H1 (cell line): ENCODE data around the gene SCARF1. TPM values are rescaled to one million over a fixed set of nuclear protein-coding genes. Genes with fewer than 3 reads are reported as not detected.
A peak's percentile ranks its signal among the peaks of the same experiment; 100 is the strongest.

ENCODE experiments used
- CTCF ChIA-PET: fragments of 300-600 bp; sonication (Branson Sonifier 250); formaldehyde crosslinking; loops from one replicate; lab custom pipeline; 2021; ENCODE audit not compliant: partially characterized antibody; lab: Charles Lee
- POLR2A ChIA-PET: fragments of 300-600 bp; sonication (Branson Sonifier 250); formaldehyde crosslinking; loops from one replicate; lab custom pipeline; 2021; ENCODE audit warnings: inconsistent platforms; ENCODE audit not compliant: partially characterized antibody; lab: Charles Lee
- DNase-seq, 2 experiments: peaks; one replicate each; pipeline versions ENCODE4 v3.0.0 to v3.0.0-alpha.2; 2010 to 2022; ENCODE audit warnings: low spot score in 2 of 2, low read depth in 1 of 2, mixed read lengths in 1 of 2
- FAIRE-seq: peaks from 2 replicates; lab custom pipeline; 2011; peaks lifted over from hg19 to GRCh38; lab: Jason Lieb, UNC
- H2AFZ ChIP-seq: 2 replicates; pipeline ENCODE4 v1.8.1; 2012; ENCODE audit warnings: low read length, inconsistent platforms
- H2AK5ac ChIP-seq: 2 replicates; pipeline ENCODE4 v1.6.1; 2013; ENCODE audit warnings: low read depth, low read length
- H2BK120ac ChIP-seq: replicated peaks from 2 replicates; pipeline ENCODE3; 2013; ENCODE audit warnings: low read depth, low read length, inconsistent platforms
- H2BK12ac ChIP-seq: 2 replicates; pipeline ENCODE4 v1.6.1; 2013; ENCODE audit warnings: low read depth, low read length
- H2BK15ac ChIP-seq: 2 replicates; pipeline ENCODE4 v1.6.1; 2013; ENCODE audit warnings: low read length
- H2BK20ac ChIP-seq: 2 replicates; pipeline ENCODE4 v1.6.1; 2013; ENCODE audit warnings: low read length
- H2BK5ac ChIP-seq: 2 replicates; pipeline ENCODE4 v1.6.1; 2013; ENCODE audit warnings: low read depth, low read length
- H3K14ac ChIP-seq: 2 replicates; pipeline ENCODE4 v1.6.1; 2013; ENCODE audit warnings: inconsistent platforms; ENCODE audit not compliant: insufficient read length
- H3K18ac ChIP-seq: 2 replicates; pipeline ENCODE4 v1.6.1; 2013; ENCODE audit warnings: low read length; ENCODE audit errors: extremely low read depth
- H3K23ac ChIP-seq: 2 replicates; pipeline ENCODE4 v1.6.1; 2013; ENCODE audit warnings: inconsistent platforms; ENCODE audit not compliant: insufficient read length
- H3K23me2 ChIP-seq: 2 replicates; pipeline ENCODE4 v1.6.1; 2013; ENCODE audit warnings: low read depth, low read length
- H3K27ac ChIP-seq: 2 replicates; pipeline ENCODE4 v1.6.1; 2011; ENCODE audit warnings: low read depth, low read length, inconsistent platforms
- H3K27me3 ChIP-seq, 4 experiments: replicated peaks in 1 of 4; 1 replicate in 1 of 4; 2 replicates in 3 of 4; pipeline versions ENCODE4 v1.6.1 to v1.8.1; 2011 to 2013; ENCODE audit warnings: low read length in 3 of 4, mild to moderate bottlenecking in 3 of 4, inconsistent platforms in 2 of 4, mixed read lengths in 2 of 4, moderate library complexity in 1 of 4; ENCODE audit not compliant: control insufficient read depth in 3 of 4, insufficient read depth in 3 of 4; ENCODE audit errors: extremely low read depth in 1 of 4
- H3K36me3 ChIP-seq, 4 experiments: 2 replicates each; pipeline versions ENCODE4 v1.6.1 to v1.8.1; 2011 to 2013; ENCODE audit warnings: mild to moderate bottlenecking in 4 of 4, low read length in 3 of 4, moderate library complexity in 2 of 4, control low read depth in 1 of 4, inconsistent platforms in 1 of 4; ENCODE audit not compliant: insufficient read depth in 4 of 4, control insufficient read depth in 2 of 4
- H3K4ac ChIP-seq: replicated peaks from 2 replicates; pipeline ENCODE3; 2013; ENCODE audit warnings: low read length, low read depth, mixed read lengths, inconsistent platforms; ENCODE audit not compliant: insufficient read length
- H3K4me1 ChIP-seq, 4 experiments: replicated peaks in 1 of 4; 1 replicate in 1 of 4; 2 replicates in 3 of 4; pipeline versions ENCODE4 v1.6.1 to v1.8.1; 2011 to 2013; ENCODE audit warnings: low read length in 3 of 4, inconsistent platforms in 2 of 4, mixed read lengths in 1 of 4; ENCODE audit not compliant: insufficient read depth in 4 of 4, control insufficient read depth in 3 of 4
- H3K4me2 ChIP-seq, 2 experiments: 2 replicates each; pipeline versions ENCODE4 v1.6.1 to v1.8.1; 2011 to 2013; ENCODE audit warnings: low read depth in 2 of 2, low read length in 2 of 2, control low read depth in 1 of 2, inconsistent platforms in 1 of 2, mild to moderate bottlenecking in 1 of 2; ENCODE audit not compliant: insufficient read depth in 1 of 2
- H3K4me3 ChIP-seq, 4 experiments: fragments of 200-600, 300-600 bp in 1 of 4; sonication (generic), shearing (Covaris generic), sonication (Bioruptor Twin) in 1 of 4; 2 replicates each; pipeline versions ENCODE4 v1.5.1 to v1.8.1; 2011 to 2016; ENCODE audit warnings: low read length in 4 of 4, low read depth in 3 of 4, control low read depth in 2 of 4, inconsistent platforms in 2 of 4, mild to moderate bottlenecking in 2 of 4, mixed read lengths in 1 of 4, moderate library complexity in 1 of 4; ENCODE audit not compliant: insufficient read depth in 2 of 4; ENCODE audit errors: extremely low read depth in 1 of 4
- H3K56ac ChIP-seq: replicated peaks from 2 replicates; pipeline ENCODE3; 2013; ENCODE audit warnings: low read depth, mild to moderate bottlenecking, mixed read lengths, low read length, inconsistent platforms; ENCODE audit not compliant: insufficient read length
- H3K79me1 ChIP-seq: 2 replicates; pipeline ENCODE4 v1.6.1; 2013; ENCODE audit warnings: low read depth, low read length, control low read depth
- H3K79me2 ChIP-seq, 2 experiments: 2 replicates each; pipeline versions ENCODE4 v1.6.1 to v1.8.1; 2012 to 2013; ENCODE audit warnings: low read length in 2 of 2, mild to moderate bottlenecking in 2 of 2, inconsistent platforms in 1 of 2; ENCODE audit not compliant: insufficient read depth in 2 of 2, control insufficient read depth in 1 of 2
- H3K9ac ChIP-seq, 4 experiments: replicated peaks in 1 of 4; 1 replicate in 1 of 4; 2 replicates in 3 of 4; pipeline versions ENCODE4 v1.6.1 to v1.8.1; 2011 to 2013; ENCODE audit warnings: low read depth in 3 of 4, low read length in 3 of 4, control low read depth in 2 of 4, mild to moderate bottlenecking in 2 of 4, moderate library complexity in 2 of 4, inconsistent platforms in 1 of 4; ENCODE audit errors: extremely low read depth in 1 of 4
- H3K9me3 ChIP-seq, 2 experiments: 2 replicates each; pipeline versions ENCODE4 v1.6.1 to v1.8.1; 2012 to 2013; ENCODE audit warnings: mild to moderate bottlenecking in 2 of 2, moderate library complexity in 2 of 2, control low read depth in 1 of 2, inconsistent platforms in 1 of 2, low read depth in 1 of 2, low read length in 1 of 2, mixed read lengths in 1 of 2; ENCODE audit not compliant: insufficient read depth in 2 of 2
- H4K20me1 ChIP-seq, 2 experiments: replicated peaks in 1 of 2; 2 replicates each; pipeline versions ENCODE3 to v1.8.1; 2011 to 2013; ENCODE audit warnings: inconsistent platforms in 2 of 2, low read length in 2 of 2, mild to moderate bottlenecking in 1 of 2; ENCODE audit not compliant: insufficient read depth in 2 of 2, control insufficient read depth in 1 of 2
- H4K5ac ChIP-seq: 2 replicates; pipeline ENCODE4 v1.6.1; 2013; ENCODE audit warnings: low read length, low read depth, mixed read lengths, inconsistent platforms; ENCODE audit not compliant: insufficient read length
- H4K8ac ChIP-seq: 2 replicates; pipeline ENCODE4 v1.8.0; 2013; ENCODE audit warnings: mild to moderate bottlenecking, moderate library complexity, low read length, inconsistent platforms; ENCODE audit not compliant: insufficient read depth; ENCODE audit errors: extremely low read depth
- H4K91ac ChIP-seq: replicated peaks from 2 replicates; pipeline ENCODE3; 2013; ENCODE audit warnings: low read length, mixed read lengths, inconsistent platforms; ENCODE audit not compliant: insufficient read length
- JUND ChIP-seq: IDR thresholded peaks from 2 replicates; pipeline ENCODE4 v1.6.1; 2011; ENCODE audit warnings: mild to moderate bottlenecking, improper control_type of control experiment, low read length
- TEAD4 ChIP-seq: IDR thresholded peaks from 2 replicates; pipeline ENCODE4 v1.6.1; 2012; ENCODE audit warnings: low read depth, low read length, inconsistent platforms, mixed read lengths
- WGBS, 2 experiments: shearing (Covaris generic) in 1 of 2; methylation state at CpG; one replicate each; pipeline versions ENCODE4 v1.1.6 to v1.1.7; 2013 to 2015; ENCODE audit warnings: low lambda C conversion rate in 2 of 2, mixed read lengths in 2 of 2, inconsistent platforms in 1 of 2, low coverage in 1 of 2, missing lambda C conversion rate in 1 of 2; ENCODE audit not compliant: insufficient replicate concordance in 2 of 2, insufficient coverage in 1 of 2, insufficient read length in 1 of 2; ENCODE audit errors: extremely low coverage in 1 of 2, missing lambda C conversion rate in 1 of 2; 5-methylcytosine and 5-hydroxymethylcytosine counted together
- polyA plus RNA-seq, 7 experiments: library from polyadenylated mRNA; depleted of rRNA in 3 of 7; stranded (reverse) in 5 of 7; unstranded in 2 of 7; fragments of >200 nt in 5 of 7; fragments of 200-250 nt in 2 of 7; gene quantifications; 1 replicate in 5 of 7; 2 replicates in 1 of 7; 4 replicates in 1 of 7; pipeline versions ENCODE4 v1.2.1 to v1.2.3, GENCODE V29; 2011 to 2013; ENCODE audit warnings: missing spikeins in 2 of 7, mixed read lengths in 2 of 7
- total RNA-seq: library from RNA; stranded (reverse); fragmentation: NEBNext Ultra II Directional; extraction: Animal tissue kit (Norgen Biotek cat#: 25700); gene quantifications from 2 replicates; pipeline ENCODE4 v1.2.1, GENCODE V29; 2021

SCARF1 gene
- total and polyA plus RNA-seq, 2 of the 8 experiments (the other 6 are each of a cell fraction or from before 2014, with no cell fraction given) = 1.1 to 1.6 TPM

DNA sequence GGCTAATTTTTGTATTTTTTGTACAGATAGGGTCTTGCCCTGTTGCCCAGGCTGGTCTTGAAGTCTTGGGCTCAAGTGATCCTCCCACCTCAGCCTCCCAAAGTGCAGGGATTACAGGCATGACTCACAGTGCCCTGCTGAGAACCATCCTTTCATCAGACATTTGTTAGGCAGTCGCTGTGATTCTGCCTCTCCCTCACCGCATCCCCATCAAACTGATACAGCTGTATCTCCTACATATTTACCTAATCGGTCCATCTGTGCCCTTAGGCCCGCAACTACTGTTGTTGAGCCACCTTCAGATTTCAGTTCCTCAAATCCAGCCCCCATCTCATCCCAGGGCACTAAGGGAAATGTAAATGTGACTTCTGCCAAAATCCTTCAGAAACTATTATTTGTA, 14.9 kb downstream of the SCARF1 start:
- 76% methylated on average over 4 of the region's 4 CpGs; no CpG with 5 or more reads in 1 of the 2 experiments for WGBS, 2 experiments
- no peaks in the 10 kb centered on the region for H3K36me3 ChIP-seq
- no peak for FAIRE-seq

More for the DNA sequence above, 14.9 kb downstream of the SCARF1 start:
- Histone ChIP-seq H3K14ac (no peak overlapping the region), H3K4ac (no peak overlapping the region), H3K56ac (no peak overlapping the region), H3K9me3 (no peaks in the 10 kb centered on the region), H2BK12ac (no peak overlapping the region), H3K23ac (no peak overlapping the region), H2BK15ac (no peak overlapping the region), H3K27me3 (peaks cover 0 to 13% (median 5%) of the 10 kb centered on the region in 4 experiments; a peak in 5 of 7 replicates), H3K23me2 (peaks cover 14% of the 10 kb centered on the region), H3K4me3 (no peak overlapping the region), H2AFZ (no peak overlapping the region), H2AK5ac (no peak overlapping the region), H2BK5ac (no peak overlapping the region), H2BK20ac (no peak overlapping the region), H3K79me2 (no peaks in the 10 kb centered on the region), H3K18ac (no peak overlapping the region), H4K5ac (no peak overlapping the region), H4K8ac (no peak overlapping the region), H4K20me1 (peaks cover 0 to 4% of the 10 kb centered on the region in 2 experiments)
- DNase-seq = no peak
- CTCF ChIA-PET = interaction anchor here (0.6 to 14.5 kb wide), 26 partner anchors 7 to 115 kb away, joined by 3 to 146 read pairs (median 4); partner anchors contain the start of gene SCARF1
- POLR2A ChIA-PET = interaction anchor here (1.2 to 6.2 kb wide), 4 partner anchors 9 to 56 kb away, joined by 4 to 29 read pairs (median 12); no protein-coding TSS in a partner anchor
- TF ChIP-seq TEAD4 = no peak
- 0 out of 2 replicates have a peak, but pooled peaks have one; percentile 30 for TF ChIP-seq JUND
- TF ChIP-seq, all 59 proteins: peak for 1
- H2BK120ac ChIP-seq = no peak overlapping the region
- H3K9ac ChIP-seq = no peak overlapping the region
- no peaks in the 10 kb centered on the region for H3K79me1 ChIP-seq
- H4K91ac ChIP-seq = no peak overlapping the region
- H3K4me2 ChIP-seq = no peak overlapping the region
- no peak overlapping the region for H3K27ac ChIP-seq
- H3K4me1 ChIP-seq = peaks cover 0 to 7% (median 5%) of the 10 kb centered on the region in 4 experiments; a peak in 6 of 7 replicates
